SH-SY5Y (cell line): Measurements from ENCODE around the gene LAGE3.

ENCODE experiments used
- GATA2 ChIP-seq: IDR thresholded peaks from 2 replicates; pipeline ENCODE4 v1.6.1; 2011; ENCODE audit warnings: mild to moderate bottlenecking, low read depth, low read length
- GATA3 ChIP-seq: IDR thresholded peaks from 2 replicates; pipeline ENCODE4 v1.6.1; 2011; ENCODE audit warnings: low read depth, mild to moderate bottlenecking, low read length, moderate library complexity

DNA sequence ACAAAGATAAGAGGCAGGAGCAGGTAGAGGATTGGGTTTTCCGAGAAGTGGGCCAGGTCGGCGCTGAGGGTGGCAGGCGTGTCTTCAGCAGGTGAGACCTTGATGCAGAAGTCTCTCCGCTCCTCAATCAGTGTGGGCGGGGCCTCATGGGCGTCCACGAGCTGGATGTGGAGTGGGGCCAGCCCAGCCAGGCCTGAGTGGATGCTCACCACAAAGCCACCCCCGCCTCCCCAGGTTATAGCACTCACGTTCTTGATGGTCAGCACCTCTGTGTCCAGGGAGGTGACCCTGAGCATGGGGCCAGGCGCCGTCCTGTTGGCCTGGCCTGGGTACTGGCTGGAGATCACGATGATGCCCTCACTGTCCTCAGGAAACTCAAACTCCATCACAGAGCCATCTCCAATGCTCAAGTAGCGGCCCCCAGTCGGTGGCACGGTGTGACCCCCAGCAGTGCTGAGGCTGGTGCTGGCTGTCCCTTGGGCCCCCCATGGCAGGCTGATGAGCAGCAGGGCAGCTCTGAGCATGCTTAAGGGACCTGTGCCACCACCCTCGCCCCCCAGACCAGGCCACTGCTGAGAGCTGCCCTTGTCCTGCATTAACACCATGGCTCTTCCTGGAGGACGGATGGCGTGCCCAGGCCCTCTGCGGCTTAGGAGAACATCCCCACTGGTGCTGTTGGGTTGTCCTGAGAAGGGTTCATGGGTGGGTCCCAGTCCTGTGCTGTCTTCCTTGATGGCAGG lies 9.4 kb upstream of the LAGE3 start:
- TF ChIP-seq GATA2, result no peak
- TF ChIP-seq GATA3, result no peak
